WTC11 (cell line): ENCODE data around the gene KDELR3. TPM values are rescaled to one million over a fixed set of nuclear protein-coding genes. Genes with fewer than 3 reads are reported as not detected.

Source experiments
- ATAC-seq: fragments of 200-7000 bp; cut with Tn5 transposase; 2 replicates; pipeline ENCODE4 v1.10.0; 2021; ENCODE audit warnings: mild to moderate bottlenecking, moderate library complexity
- CTCF ChIA-PET: fragments of 300-600 bp; sonication (Branson Sonifier 250); formaldehyde crosslinking; loops from one replicate; lab custom pipeline; 2021; ENCODE audit warnings: antibody characterized with exemption; lab: Charles Lee
- POLR2A ChIA-PET: fragments of 350-600 bp; sonication (Branson Sonifier 250); formaldehyde crosslinking; loops from one replicate; lab custom pipeline; 2021; ENCODE audit warnings: antibody characterized with exemption; lab: Charles Lee
- DNase-seq: peaks from one replicate; pipeline ENCODE4 v3.0.0; 2021; ENCODE audit warnings: low spot score
- H3K27ac Mint-ChIP-seq: 2 replicates; pipeline ENCODE4 v1.8.0; 2021; ENCODE audit warnings: mixed read lengths
- H3K27me3 Mint-ChIP-seq: 2 replicates; pipeline ENCODE4 v1.8.0; 2021; ENCODE audit warnings: low read depth, mild to moderate bottlenecking, moderate library complexity, mixed read lengths
- H3K36me3 Mint-ChIP-seq: 2 replicates; pipeline ENCODE4 v1.8.0; 2021; ENCODE audit warnings: mixed read lengths
- H3K4me1 Mint-ChIP-seq: 2 replicates; pipeline ENCODE4 v1.8.0; 2022; ENCODE audit warnings: mixed read lengths
- H3K4me3 Mint-ChIP-seq: 2 replicates; pipeline ENCODE4 v1.8.0; 2021; ENCODE audit warnings: mild to moderate bottlenecking, moderate library complexity, mixed read lengths
- H3K9me3 Mint-ChIP-seq: 2 replicates; pipeline ENCODE4 v1.8.0; 2021; ENCODE audit warnings: mixed read lengths
- AFF4 ChIP-seq: sonication (generic); formaldehyde crosslinking; IDR thresholded peaks from 2 replicates; pipeline ENCODE4 v1.8.1; 2023; ENCODE audit warnings: mild to moderate bottlenecking, missing genetic modification reagents, borderline replicate concordance
- E2F1 ChIP-seq: sonication (generic); formaldehyde crosslinking; IDR thresholded peaks from 2 replicates; pipeline ENCODE4 v1.8.0; 2022; ENCODE audit warnings: mild to moderate bottlenecking, missing genetic modification reagents
- E2F5 ChIP-seq: sonication (generic); formaldehyde crosslinking; IDR thresholded peaks from 2 replicates; pipeline ENCODE4 v1.8.1; 2022; ENCODE audit warnings: mild to moderate bottlenecking, moderate library complexity, missing genetic modification reagents
- FOXP1 ChIP-seq: sonication (generic); formaldehyde crosslinking; IDR thresholded peaks from 2 replicates; pipeline ENCODE4 v1.8.0; 2022; ENCODE audit warnings: missing genetic modification reagents, mild to moderate bottlenecking, moderate library complexity, borderline replicate concordance
- HMGA2 ChIP-seq: fragments of 250-450 bp; sonication (Bioruptor Pico); IDR thresholded peaks from 2 replicates; pipeline ENCODE4 v1.4.0; 2021; ENCODE audit warnings: mild to moderate bottlenecking, moderate library complexity
- IRF2 ChIP-seq: sonication (generic); formaldehyde crosslinking; IDR thresholded peaks from 2 replicates; pipeline ENCODE4 v1.8.0; 2022; ENCODE audit warnings: low read depth, missing genetic modification reagents, borderline replicate concordance
- MXD4 ChIP-seq: fragments of 250-450 bp; sonication (Bioruptor Pico); IDR thresholded peaks from 2 replicates; pipeline ENCODE4 v1.8.0; 2021; ENCODE audit warnings: mild to moderate bottlenecking, moderate library complexity, borderline replicate concordance
- NFE2L1 ChIP-seq: sonication (generic); formaldehyde crosslinking; IDR thresholded peaks from 2 replicates; pipeline ENCODE4 v1.8.1; 2023; ENCODE audit warnings: missing genetic modification reagents
- NR1H2 ChIP-seq: sonication (generic); formaldehyde crosslinking; IDR thresholded peaks from 2 replicates; pipeline ENCODE4 v1.9.0; 2021; ENCODE audit warnings: mild to moderate bottlenecking, moderate library complexity, missing genetic modification reagents
- RELA ChIP-seq: sonication (generic); formaldehyde crosslinking; IDR thresholded peaks from 2 replicates; pipeline ENCODE4 v1.8.1; 2022; ENCODE audit warnings: missing genetic modification reagents, mild to moderate bottlenecking, borderline replicate concordance
- SMAD3 ChIP-seq: sonication (generic); formaldehyde crosslinking; IDR thresholded peaks from 2 replicates; pipeline ENCODE4 v1.8.0; 2022; ENCODE audit warnings: missing genetic modification reagents, mild to moderate bottlenecking, borderline replicate concordance
- TEAD4 ChIP-seq: sonication (generic); formaldehyde crosslinking; IDR thresholded peaks from 2 replicates; pipeline ENCODE4 v1.8.0; 2022; ENCODE audit warnings: mild to moderate bottlenecking, missing genetic modification reagents
- ZBTB43 ChIP-seq: sonication (generic); formaldehyde crosslinking; IDR thresholded peaks from 2 replicates; pipeline ENCODE4 v1.8.1; 2023; ENCODE audit warnings: mild to moderate bottlenecking, missing genetic modification reagents
- ZMAT4 ChIP-seq: fragments of 250-450 bp; sonication (Bioruptor Pico); IDR thresholded peaks from 2 replicates; pipeline ENCODE4 v1.9.0; 2021; ENCODE audit warnings: mild to moderate bottlenecking
- ZNF423 ChIP-seq: fragments of 250-450 bp; sonication (Bioruptor Pico); IDR thresholded peaks from 2 replicates; pipeline ENCODE4 v2.1.2; 2022; ENCODE audit warnings: mild to moderate bottlenecking, moderate library complexity
- ZNF425 ChIP-seq: fragments of 250-450 bp; sonication (Bioruptor Pico); conservative IDR thresholded peaks from 2 replicates; pipeline ENCODE4 v1.9.0; 2021; ENCODE audit warnings: mild to moderate bottlenecking
- total RNA-seq: library from RNA; stranded (reverse); gene quantifications from 3 replicates; pipeline ENCODE4 v1.2.3, GENCODE V29; 2021

KDELR3 gene
- total RNA-seq, 1 experiment from 2014 or later, result 5.7 TPM

- ChIA-PET POLR2A (no interaction called here), CTCF (interaction anchor here (0.7 to 4.7 kb wide), 7 partner anchors 10 to 385 kb away, joined by 3 to 54 read pairs (median 5); no protein-coding TSS in a partner anchor)
- TF ChIP-seq MXD4 (CRISPR knock-in tag) (no peak), E2F1 (CRISPR knock-in tag) (no peak), TEAD4 (CRISPR knock-in tag) (no peak), FOXP1 (CRISPR knock-in tag) (no peak), ZNF425 (CRISPR knock-in tag) (no peak), NFE2L1 (CRISPR knock-in tag) (no peak), ZNF423 (CRISPR knock-in tag) (no peak), HMGA2 (CRISPR knock-in tag) (no peak), ZBTB43 (CRISPR knock-in tag) (no peak)
- H3K9me3 Mint-ChIP-seq, result no peaks in the 10 kb centered on the region
- H3K4me3 Mint-ChIP-seq, result no peak overlapping the region
- no peak overlapping the region for H3K27ac Mint-ChIP-seq
- H3K36me3 Mint-ChIP-seq, result no peaks in the 10 kb centered on the region
- peaks cover 2% of the 10 kb centered on the region; the same call in 1 of the 2 replicates for H3K27me3 Mint-ChIP-seq
- 0 out of 2 replicates have a peak, but pooled peaks cover 4% of the 10 kb centered on the region for H3K4me1 Mint-ChIP-seq
- DNase-seq (no peak), ATAC-seq (no peak)
Measured at GRCh38 chr22:38436629-38437395, 31.1 kb upstream of the KDELR3 start.

- no peak for TF ChIP-seq AFF4
- no peak for TF ChIP-seq RELA
- TF ChIP-seq ZMAT4 (CRISPR knock-in tag), result no peak
- no peak for TF ChIP-seq IRF2
- no peak for TF ChIP-seq SMAD3 (CRISPR knock-in tag)
- TF ChIP-seq NR1H2 (CRISPR knock-in tag), result no peak
- no peak for TF ChIP-seq E2F5 (CRISPR knock-in tag)
- TF ChIP-seq, all 79 proteins: peak for 0
- no peak overlapping the region for H3K4me3 Mint-ChIP-seq
- 0 out of 2 replicates have a peak, but pooled peaks cover 4% of the 10 kb centered on the region for H3K4me1 Mint-ChIP-seq
- H3K27ac Mint-ChIP-seq, result no peak overlapping the region
- no peak for DNase-seq
- H3K9me3 Mint-ChIP-seq, result no peaks in the 10 kb centered on the region
- no peaks in the 10 kb centered on the region for H3K36me3 Mint-ChIP-seq
- ATAC-seq, result no peak
- peaks cover 2% of the 10 kb centered on the region; the same call in 1 of the 2 replicates for H3K27me3 Mint-ChIP-seq
- POLR2A ChIA-PET, result no interaction called here
- CTCF ChIA-PET, result interaction anchor here (0.7 to 4.7 kb wide), 4 partner anchors 9 to 385 kb away, joined by 3 to 54 read pairs (median 4); no protein-coding TSS in a partner anchor
Measured at GRCh38 chr22:38437416-38437815, 30.5 kb upstream of the KDELR3 start.
